GM19455 (cell line): ENCODE measurements around the gene HMGXB3.

Source experiments
- ATAC-seq: cut with Tn5 transposase; IDR thresholded peaks from one replicate; pipeline ENCODE4 v1.9.1; 2021; ENCODE audit not compliant: unreplicated experiment

The HMGXB3 gene

GRCh38 chr5:149988126-149988525 is 12.4 kb upstream of the HMGXB3 start:
- ATAC-seq, result no peak

DNA sequence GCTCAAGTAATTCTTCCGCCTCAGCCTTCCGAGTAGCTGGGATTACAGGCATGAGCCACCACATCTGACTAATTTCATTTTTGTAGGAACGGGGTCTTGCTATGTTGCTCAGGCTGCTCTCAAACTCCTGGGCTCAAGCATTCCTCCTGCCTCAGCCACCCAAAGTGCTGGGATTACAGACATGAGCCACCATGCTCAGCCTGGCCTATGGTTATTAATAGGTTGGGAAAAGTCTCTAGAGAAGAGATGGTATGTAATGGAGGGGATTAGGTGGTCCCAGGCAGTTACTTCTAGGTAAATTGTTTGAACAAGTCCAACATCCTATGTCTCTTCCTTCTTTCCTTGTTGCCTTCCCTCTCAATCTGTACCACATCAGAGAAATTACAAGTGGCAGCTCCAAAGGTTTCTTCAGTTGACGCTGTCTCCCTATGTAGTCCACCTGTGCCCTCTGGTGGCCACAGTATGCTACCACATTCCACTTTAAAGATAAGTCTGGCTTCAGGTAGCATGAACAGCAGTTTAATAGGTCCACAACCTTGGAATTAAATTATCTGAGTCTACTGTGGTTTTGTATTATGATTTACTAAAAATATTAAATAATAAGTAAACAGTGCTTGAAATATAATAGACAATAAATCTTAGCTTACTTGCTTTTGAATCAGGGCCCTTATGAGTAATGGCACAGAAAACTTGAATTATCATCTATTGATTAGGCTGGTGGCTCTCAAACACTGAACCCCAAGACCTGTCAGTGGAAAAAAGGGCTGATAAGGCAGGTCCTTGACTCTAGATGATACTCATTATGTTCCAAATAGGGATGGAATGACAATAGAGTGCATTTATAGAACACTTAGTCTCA is 9.8 kb upstream of the HMGXB3 start:
- peak; percentile 90 for ATAC-seq

DNA sequence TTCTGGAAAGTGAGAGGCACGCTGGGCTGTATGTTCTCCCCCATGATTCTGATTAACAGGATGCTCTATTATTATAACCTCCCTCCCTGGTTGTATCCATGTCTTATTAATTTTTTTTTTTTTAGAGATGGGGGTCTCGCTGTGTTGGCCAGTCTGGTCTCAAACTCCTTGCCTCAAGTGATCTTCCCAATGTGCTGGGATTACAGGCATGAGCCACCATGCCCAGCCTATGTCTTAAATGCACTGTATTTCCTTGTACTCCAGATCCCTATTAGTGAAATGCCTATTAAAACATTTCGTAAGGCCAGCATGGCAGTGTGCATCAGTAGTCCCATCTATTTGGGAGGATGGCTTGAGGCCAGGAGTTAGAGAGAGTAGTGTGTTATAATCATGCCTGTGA is 7.1 kb upstream of the HMGXB3 start:
- no peak for ATAC-seq

DNA sequence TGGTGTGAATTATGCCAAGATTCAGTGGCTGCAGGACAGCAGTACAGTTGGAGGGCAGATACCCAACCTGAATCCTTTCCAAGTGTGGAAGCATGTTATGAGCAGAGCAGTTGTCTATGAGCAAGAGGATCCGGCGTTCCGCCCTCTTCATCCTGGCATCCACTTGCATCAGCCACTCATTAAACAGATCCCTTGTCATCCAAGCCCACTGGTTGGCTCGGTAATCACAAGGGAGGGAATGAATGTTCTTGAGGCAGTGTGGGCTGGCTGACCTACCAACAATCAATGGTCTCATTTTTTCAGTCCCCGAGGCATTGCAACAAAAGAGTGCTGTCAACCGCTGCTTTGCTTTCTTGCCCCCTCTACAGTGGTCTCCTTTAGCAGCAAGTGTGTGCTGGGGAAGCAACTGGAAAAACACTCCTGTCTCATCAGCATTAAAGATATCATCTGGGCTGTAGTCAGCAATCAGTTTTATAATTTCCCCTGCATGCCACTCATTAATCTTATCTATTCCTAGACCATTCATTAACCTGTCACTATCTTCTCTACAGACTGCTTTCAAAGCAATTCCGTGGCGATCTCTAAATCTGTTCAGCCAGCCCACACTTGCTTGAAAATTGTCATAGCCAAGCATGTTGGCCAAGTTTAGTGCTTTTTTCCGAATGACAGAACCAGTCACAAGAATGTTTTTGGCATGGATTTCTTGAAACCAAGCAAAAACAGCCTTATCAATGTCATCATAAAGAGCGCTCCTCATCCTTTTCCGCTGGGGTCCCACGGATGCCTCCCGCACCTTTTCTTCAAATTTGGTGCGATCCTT is 4.9 kb upstream of the HMGXB3 start:
- no peak for ATAC-seq

GRCh38 chr5:149996205-149996890 is 4.2 kb upstream of the HMGXB3 start:
- ATAC-seq, result no peak

DNA sequence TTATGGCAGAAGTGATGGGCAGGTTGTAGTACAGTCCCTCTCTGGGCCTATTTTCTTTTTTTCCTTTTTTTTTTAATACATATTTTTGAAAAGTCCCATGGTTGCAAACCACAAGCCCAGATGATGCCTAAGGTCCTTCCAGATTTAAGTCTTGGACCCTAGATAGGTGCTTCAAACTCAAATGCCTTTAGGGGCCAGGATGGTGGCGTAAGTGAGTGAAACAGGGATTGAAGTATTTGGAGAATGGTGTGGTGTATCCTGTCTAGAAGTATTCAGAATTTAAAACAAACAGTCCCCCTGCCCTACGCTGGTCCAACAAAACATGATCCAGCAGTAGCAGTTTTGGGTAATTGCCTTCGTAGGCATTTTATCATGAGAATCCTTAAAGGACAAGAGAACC is 2.3 kb upstream of the HMGXB3 start:
- ATAC-seq, result no peak

DNA sequence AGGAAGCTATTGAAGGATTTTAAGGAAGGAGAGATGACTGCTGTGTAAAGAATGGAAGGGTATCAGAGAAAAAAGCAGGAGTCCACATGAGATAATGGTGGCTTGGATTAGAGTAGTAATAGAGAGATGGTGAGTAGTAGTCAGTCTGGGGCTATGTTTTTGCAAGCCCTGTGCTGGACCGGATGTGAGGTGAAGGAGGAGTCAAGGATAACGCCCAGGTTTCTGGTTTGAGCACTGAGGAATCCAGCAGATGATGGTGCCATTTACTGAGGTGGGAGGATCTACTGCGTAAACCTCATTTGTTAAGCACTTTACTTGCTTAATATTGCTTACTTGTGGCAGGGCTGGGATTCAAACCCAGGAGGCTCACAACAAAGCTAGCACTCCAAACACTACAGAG is 1.2 kb upstream of the HMGXB3 start:
- no peak for ATAC-seq

GRCh38 chr5:149999866-150000255 is 678 bp upstream of the HMGXB3 start:
- ATAC-seq, result no peak

DNA sequence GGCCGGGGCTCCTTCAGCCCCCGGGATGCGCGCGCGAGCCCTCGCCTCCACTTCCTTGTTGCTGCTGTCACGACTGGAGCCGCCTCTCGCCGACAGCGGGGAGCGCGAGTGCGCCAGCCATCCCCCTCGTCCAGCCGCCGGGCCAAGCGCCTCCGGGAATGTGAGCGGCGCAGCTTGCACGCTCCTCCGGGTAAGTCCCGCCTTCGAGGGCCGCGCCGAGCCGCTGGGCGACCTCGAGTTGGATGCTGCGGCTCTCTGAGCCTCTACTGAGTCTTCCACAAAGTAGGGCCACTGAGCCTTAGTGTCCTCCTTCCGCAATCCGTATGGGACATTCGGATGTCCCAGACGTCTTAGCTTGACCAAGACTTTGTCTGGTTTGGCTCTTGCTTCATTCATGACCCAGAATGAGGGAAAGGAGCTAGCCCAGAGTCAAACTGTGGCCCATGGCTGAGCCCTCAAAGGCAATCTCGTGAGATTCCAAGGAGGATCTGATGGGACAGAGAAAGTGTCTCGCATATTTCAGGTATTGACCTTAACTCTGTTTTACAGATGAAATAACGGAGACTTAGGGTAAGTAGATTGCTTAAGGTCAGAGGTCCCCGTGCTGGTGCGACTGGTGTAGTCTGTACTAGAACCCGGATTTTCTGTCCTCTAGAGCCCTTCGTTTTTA is 586 bp downstream of the HMGXB3 start:
- no peak for ATAC-seq

GRCh38 chr5:150001660-150002486 is 1.3 kb downstream of the HMGXB3 start:
- ATAC-seq, result peak; percentile 47

- no peak for ATAC-seq
Measured at GRCh38 chr5:150006318-150006717, 5.8 kb downstream of the HMGXB3 start.

DNA sequence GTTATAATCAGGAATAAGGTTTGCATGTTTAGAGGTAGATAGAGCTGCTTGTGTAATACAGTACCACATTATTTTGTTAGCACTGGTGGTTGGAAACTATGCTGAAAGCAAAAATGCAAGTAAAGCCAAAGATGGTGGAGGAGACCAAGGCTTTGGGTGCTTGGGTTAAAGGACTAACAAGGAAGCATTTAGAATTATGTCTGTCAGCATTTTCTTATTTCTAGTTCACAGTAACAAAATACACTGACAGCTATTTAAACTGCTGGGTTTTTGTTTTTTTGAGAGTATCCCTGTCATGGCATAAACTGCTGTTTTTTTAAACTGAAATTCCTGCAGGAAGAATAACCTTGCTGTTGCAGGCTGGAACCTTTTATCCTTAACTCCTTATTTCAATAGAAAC is 6.5 kb downstream of the HMGXB3 start:
- ATAC-seq, result no peak

DNA sequence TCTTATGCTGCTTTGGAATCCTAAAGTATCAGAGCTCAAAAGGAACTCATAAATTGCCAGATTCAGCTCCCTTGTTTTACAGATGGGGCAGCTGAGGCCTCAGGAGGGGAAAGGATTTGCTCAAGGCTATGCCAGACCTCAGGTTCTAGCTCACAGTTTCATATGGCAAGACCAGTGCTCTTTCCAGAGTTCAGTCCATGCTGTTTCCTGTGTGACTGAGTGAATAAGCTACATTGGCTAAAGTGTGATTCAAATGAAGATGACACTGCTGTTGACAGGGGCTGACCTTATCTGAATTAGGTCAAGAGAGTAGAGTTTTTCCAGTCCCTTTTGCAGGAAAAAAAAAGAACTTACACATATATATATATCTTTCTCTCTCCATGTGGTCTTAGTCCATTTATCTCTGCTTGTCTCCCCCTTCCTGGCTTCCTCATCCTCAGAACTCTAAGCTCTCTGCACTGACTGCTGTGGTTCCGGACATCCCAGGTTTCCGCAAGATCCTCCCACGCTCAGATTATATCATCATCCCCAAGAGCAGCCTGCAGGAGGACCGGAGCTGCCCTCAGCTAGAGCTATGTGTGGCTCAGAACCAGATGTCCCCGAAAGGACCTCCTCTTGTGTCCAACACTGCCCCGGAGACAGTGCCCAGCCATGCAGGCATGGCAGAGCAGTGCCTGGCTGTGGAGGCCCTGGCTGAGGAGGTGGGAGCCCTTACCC is 9.3 kb downstream of the HMGXB3 start:
- ATAC-seq, result no peak

- ATAC-seq, result no peak
Measured at GRCh38 chr5:150013931-150014330, 13.4 kb downstream of the HMGXB3 start.

DNA sequence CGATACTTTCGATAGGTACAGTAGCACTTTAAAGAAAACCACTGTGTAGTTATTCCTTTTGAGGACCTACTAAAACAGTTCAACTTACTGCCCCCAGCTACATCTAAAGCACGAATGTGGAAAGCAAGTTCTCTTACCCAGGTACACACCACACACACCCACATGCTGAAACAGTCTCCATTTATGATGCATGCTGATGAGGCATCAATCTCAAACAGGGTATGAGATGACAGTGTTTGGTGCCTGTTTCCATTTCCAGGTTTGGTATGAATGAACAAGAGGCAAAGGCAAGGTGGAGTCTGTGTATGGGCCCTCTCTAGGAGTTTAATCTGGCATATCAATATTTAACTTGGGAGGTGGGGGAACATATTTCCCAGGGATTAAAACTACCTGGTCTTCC is 13.9 kb downstream of the HMGXB3 start:
- no peak for ATAC-seq

DNA sequence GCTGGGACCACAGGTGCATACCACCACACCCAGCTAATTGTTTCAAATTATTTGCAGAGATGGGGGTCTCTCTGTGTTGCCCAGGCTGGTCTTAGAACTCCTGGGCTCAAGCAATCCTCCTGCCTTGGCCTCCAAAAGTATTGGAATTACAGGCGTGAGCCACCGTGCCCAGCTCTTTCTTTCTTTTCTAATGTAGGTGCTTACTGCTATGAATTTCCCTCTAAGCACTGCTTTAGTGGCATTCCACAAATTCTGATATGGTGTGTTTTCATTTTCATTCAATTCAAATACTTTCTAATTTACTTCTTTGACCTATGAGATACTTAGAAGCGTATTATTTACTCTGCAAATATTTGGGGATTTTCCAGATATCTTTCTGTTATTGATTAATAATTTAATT is 14.9 kb downstream of the HMGXB3 start:
- no peak for ATAC-seq

- ATAC-seq, result no peak
Measured at GRCh38 chr5:150016537-150016936, 16.0 kb downstream of the HMGXB3 start.

DNA sequence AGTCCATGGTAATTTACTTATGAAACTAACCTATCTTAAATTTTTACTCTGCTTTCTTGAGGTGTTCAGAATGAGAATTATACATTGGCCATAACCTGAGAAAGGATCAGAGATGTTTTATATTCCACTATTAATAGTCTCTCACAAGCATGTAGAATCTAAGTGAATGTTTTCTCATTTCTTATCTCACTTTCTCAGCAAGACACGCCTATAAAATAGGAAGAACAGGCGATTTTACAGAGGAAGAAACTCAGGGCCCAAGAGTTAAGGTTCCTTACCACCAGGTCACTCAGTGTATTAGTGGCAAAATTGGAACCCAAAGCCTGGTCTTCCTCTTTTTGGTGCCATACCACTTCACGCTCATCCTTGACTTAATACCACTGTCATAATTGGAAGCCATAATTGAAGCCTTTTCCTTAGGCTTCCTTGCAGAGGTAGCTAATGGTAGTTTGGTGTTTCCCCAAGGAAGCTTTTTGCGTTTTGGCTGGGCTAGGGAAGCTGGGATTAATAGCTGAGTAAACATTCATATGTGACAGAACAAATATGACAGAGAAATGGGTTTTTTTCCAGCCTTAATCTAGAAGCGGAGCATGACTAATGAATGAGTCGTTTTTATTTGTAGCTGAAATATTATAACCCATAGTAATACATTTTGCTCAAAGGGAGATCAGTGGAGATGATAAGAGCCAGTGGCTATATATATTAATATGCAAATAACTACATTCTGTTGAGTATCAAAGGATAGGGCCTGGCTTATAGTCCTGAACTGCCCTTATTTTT is 16.9 kb downstream of the HMGXB3 start:
- ATAC-seq, result no peak

- ATAC-seq, result no peak
Measured at GRCh38 chr5:150020249-150020648, 19.7 kb downstream of the HMGXB3 start.
